ENCODE results near the gene LENG1.
"Not testable (repeated sequence)": the region's sequence is repeated elsewhere in the genome, so short reads cannot be mapped to it uniquely, and the experiment has no call there.

The LENG1 gene

GRCh38 chr19:54186934-54187381 is 27.4 kb upstream of the LENG1 start:
- H3K9ac ChIP-seq (ENCODE audit: insufficient read length), result no peak overlapping the region
- no peak for DNase-seq (ENCODE audit: low read depth, low spot score)
- no peaks in the 10 kb centered on the region; the same call in 1 of the 2 replicates for H3K36me3 ChIP-seq (ENCODE audit: insufficient read depth, low read length)
- no peak overlapping the region for H3K4me3 ChIP-seq
- no peak overlapping the region for H3K27ac ChIP-seq
- TF ChIP-seq FOXP2 (optimal IDR thresholded peaks at IDR 0.05; ENCODE audit: control extremely low read depth, extremely low read length, insufficient read depth) (no peak), EZH2 (IDR thresholded peaks at IDR 0.05) (no peak), POLR2AphosphoS5 (IDR thresholded peaks at IDR 0.05; ENCODE audit: borderline replicate concordance, low read depth, low read length) (no peak)
- H3K9me3 ChIP-seq (ENCODE audit: low read depth, low read length), result no peaks in the 10 kb centered on the region

- Histone ChIP-seq H3K4me3 (no peak overlapping the region), H3K27ac (no peak overlapping the region), H3K36me3 (ENCODE audit: insufficient read depth, low read length) (no peaks in the 10 kb centered on the region; the same call in 1 of the 2 replicates), H3K9me3 (ENCODE audit: low read depth, low read length) (no peaks in the 10 kb centered on the region), H3K9ac (ENCODE audit: insufficient read length) (no peak overlapping the region)
- no peak for DNase-seq (ENCODE audit: low read depth, low spot score)
- TF ChIP-seq FOXP2 (optimal IDR thresholded peaks at IDR 0.05; ENCODE audit: control extremely low read depth, extremely low read length, insufficient read depth) (no peak), POLR2AphosphoS5 (IDR thresholded peaks at IDR 0.05; ENCODE audit: borderline replicate concordance, low read depth, low read length) (no peak), EZH2 (IDR thresholded peaks at IDR 0.05) (no peak)
These were observed 26.8 kb upstream of the LENG1 start for GRCh38 chr19:54186351-54186750.

DNA sequence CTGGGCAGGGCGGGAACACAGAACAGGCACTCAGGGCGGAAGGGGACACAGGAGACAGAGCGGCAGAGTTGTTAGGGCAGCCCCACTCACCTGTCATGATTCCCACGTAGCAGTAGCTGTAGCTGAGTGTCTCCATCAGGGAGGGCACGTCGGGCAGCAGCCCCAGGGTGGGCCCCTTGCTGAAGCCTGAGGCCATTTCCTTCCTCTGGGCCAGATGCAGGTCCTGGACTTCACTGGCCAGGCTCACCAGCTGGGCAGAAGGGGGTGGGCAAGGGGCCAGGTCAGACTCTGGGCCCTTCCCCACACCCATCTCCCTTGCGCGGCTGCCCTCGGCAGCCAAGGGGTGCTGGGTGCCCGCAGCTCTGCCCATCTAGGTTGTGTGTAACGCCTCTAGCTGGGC is 23.9 kb upstream of the LENG1 start:
- Histone ChIP-seq H3K36me3 (ENCODE audit: insufficient read depth, low read length) (peaks cover 2% of the 10 kb centered on the region; the same call in 1 of the 2 replicates), H3K27ac (no peak overlapping the region), H3K9me3 (ENCODE audit: low read depth, low read length) (no peaks in the 10 kb centered on the region), H3K4me3 (no peak overlapping the region), H3K9ac (ENCODE audit: insufficient read length) (no peak overlapping the region)
- DNase-seq (ENCODE audit: low read depth, low spot score), result no peak
- TF ChIP-seq FOXP2 (optimal IDR thresholded peaks at IDR 0.05; ENCODE audit: control extremely low read depth, extremely low read length, insufficient read depth) (no peak), POLR2AphosphoS5 (IDR thresholded peaks at IDR 0.05; ENCODE audit: borderline replicate concordance, low read depth, low read length) (no peak), EZH2 (IDR thresholded peaks at IDR 0.05) (no peak)

DNA sequence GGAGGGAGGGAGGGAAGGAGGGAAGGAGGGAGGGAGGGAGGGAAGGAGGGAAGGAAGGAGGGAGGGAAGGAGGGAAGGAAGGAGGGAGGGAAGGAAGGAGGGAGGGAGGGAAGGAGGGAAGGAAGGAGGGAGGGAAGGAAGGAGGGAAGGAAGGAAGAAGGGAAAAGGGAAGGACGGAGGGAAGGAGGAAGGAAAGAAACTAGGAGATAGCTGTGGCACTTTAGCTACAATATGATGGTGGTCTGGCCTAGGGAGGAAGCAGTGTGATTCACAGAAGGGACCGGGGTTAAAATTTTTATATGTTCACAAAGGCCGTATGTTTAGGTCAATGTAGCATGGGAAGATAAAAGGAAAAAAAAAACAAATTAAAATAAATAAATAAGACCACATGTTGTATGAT is 22.4 kb upstream of the LENG1 start:
- H3K9ac ChIP-seq (ENCODE audit: insufficient read length); DNase-seq (ENCODE audit: low read depth, low spot score); H3K9me3 ChIP-seq (ENCODE audit: low read depth, low read length); H3K4me3 ChIP-seq; H3K36me3 ChIP-seq (ENCODE audit: insufficient read depth, low read length); H3K27ac ChIP-seq: not testable (repeated sequence)

DNA sequence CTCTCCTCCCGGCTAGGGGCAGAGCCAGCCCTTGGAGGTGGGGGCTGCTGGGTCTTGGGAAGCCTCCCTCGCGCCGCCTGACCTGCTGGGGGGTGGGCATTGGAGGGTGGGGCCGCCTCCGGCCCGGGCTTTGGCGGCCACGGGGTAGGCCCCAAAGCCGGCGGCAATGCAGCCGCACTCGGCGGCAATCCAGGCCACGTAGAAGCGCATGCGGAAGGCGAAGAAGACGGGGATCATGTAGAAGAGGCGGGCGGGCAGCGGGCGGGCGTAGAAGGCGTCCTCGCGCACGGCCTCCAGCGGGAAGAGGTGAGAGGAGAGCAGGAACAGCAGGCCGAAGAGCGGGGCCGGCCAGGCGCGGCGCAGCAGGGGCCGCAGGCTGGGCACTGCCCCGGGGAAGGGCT is 21.2 kb upstream of the LENG1 start:
- Histone ChIP-seq H3K9ac (ENCODE audit: insufficient read length) (no peak overlapping the region), H3K27ac (no peak overlapping the region), H3K36me3 (ENCODE audit: insufficient read depth, low read length) (peaks cover 3% of the 10 kb centered on the region; the same call in 1 of the 2 replicates), H3K4me3 (no peak overlapping the region), H3K9me3 (ENCODE audit: low read depth, low read length) (no peaks in the 10 kb centered on the region)
- TF ChIP-seq POLR2AphosphoS5 (IDR thresholded peaks at IDR 0.05; ENCODE audit: borderline replicate concordance, low read depth, low read length), result no peak
- TF ChIP-seq FOXP2 (optimal IDR thresholded peaks at IDR 0.05; ENCODE audit: control extremely low read depth, extremely low read length, insufficient read depth), result no peak
- TF ChIP-seq EZH2 (IDR thresholded peaks at IDR 0.05), result no peak
- no peak for DNase-seq (ENCODE audit: low read depth, low spot score)

- DNase-seq (ENCODE audit: low read depth, low spot score), result no peak
- H3K27ac ChIP-seq, result no peak overlapping the region
- TF ChIP-seq EZH2 (IDR thresholded peaks at IDR 0.05) (no peak), FOXP2 (optimal IDR thresholded peaks at IDR 0.05; ENCODE audit: control extremely low read depth, extremely low read length, insufficient read depth) (no peak), POLR2AphosphoS5 (IDR thresholded peaks at IDR 0.05; ENCODE audit: borderline replicate concordance, low read depth, low read length) (no peak)
- no peak overlapping the region for H3K4me3 ChIP-seq
- H3K9me3 ChIP-seq (ENCODE audit: low read depth, low read length), result no peaks in the 10 kb centered on the region
- H3K9ac ChIP-seq (ENCODE audit: insufficient read length), result no peak overlapping the region
- peaks cover 3% of the 10 kb centered on the region; the same call in 1 of the 2 replicates for H3K36me3 ChIP-seq (ENCODE audit: insufficient read depth, low read length)
These were observed 20.5 kb upstream of the LENG1 start for GRCh38 chr19:54179921-54180461.

GRCh38 chr19:54179262-54179852 is 19.8 kb upstream of the LENG1 start:
- Histone ChIP-seq H3K9me3 (ENCODE audit: low read depth, low read length) (no peaks in the 10 kb centered on the region), H3K36me3 (ENCODE audit: insufficient read depth, low read length) (peaks cover 3% of the 10 kb centered on the region; the same call in 1 of the 2 replicates), H3K4me3 (no peak overlapping the region), H3K27ac (no peak overlapping the region), H3K9ac (ENCODE audit: insufficient read length) (no peak overlapping the region)
- no peak for DNase-seq (ENCODE audit: low read depth, low spot score)
- TF ChIP-seq POLR2AphosphoS5 (IDR thresholded peaks at IDR 0.05; ENCODE audit: borderline replicate concordance, low read depth, low read length), result no peak
- no peak for TF ChIP-seq FOXP2 (optimal IDR thresholded peaks at IDR 0.05; ENCODE audit: control extremely low read depth, extremely low read length, insufficient read depth)
- no peak for TF ChIP-seq EZH2 (IDR thresholded peaks at IDR 0.05)

GRCh38 chr19:54178581-54179261 is 19.2 kb upstream of the LENG1 start:
- TF ChIP-seq POLR2AphosphoS5 (IDR thresholded peaks at IDR 0.05; ENCODE audit: borderline replicate concordance, low read depth, low read length) (no peak), FOXP2 (optimal IDR thresholded peaks at IDR 0.05; ENCODE audit: control extremely low read depth, extremely low read length, insufficient read depth) (no peak), EZH2 (IDR thresholded peaks at IDR 0.05) (no peak)
- no peak for DNase-seq (ENCODE audit: low read depth, low spot score)
- Histone ChIP-seq H3K9me3 (ENCODE audit: low read depth, low read length) (no peaks in the 10 kb centered on the region), H3K27ac (no peak overlapping the region), H3K36me3 (ENCODE audit: insufficient read depth, low read length) (peaks cover 3% of the 10 kb centered on the region; the same call in 1 of the 2 replicates), H3K4me3 (no peak overlapping the region), H3K9ac (ENCODE audit: insufficient read length) (no peak overlapping the region)

Measured in SK-N-MC (cell line).